Measurements from ENCODE around the gene SH3RF2. TPM values are rescaled to one million over a fixed set of nuclear protein-coding genes. Genes with fewer than 3 reads are reported as not detected.

SH3RF2 gene
- total RNA-seq, 2 experiments from 2014 or later: not detected

- H3K27me3 Mint-ChIP-seq: peaks cover under 1% of the 10 kb centered on the region
- no peaks in the 10 kb centered on the region for H3K4me1 Mint-ChIP-seq
- no peak overlapping the region for H3K27ac Mint-ChIP-seq
- DNase-seq: no peak
- no peak overlapping the region for H3K4me3 Mint-ChIP-seq
- H3K36me3 Mint-ChIP-seq: no peaks in the 10 kb centered on the region
- no peaks in the 10 kb centered on the region for H3K9me3 Mint-ChIP-seq
Measured at GRCh38 chr5:146039420-146039819, 103.0 kb downstream of the SH3RF2 start.

- DNase-seq: no peak
- H3K4me3 Mint-ChIP-seq: no peak overlapping the region
Measured at GRCh38 chr5:146040527-146040926, 104.1 kb downstream of the SH3RF2 start.

GRCh38 chr5:146041180-146041789, 104.9 kb downstream of the SH3RF2 start:
- Mint-ChIP-seq H3K4me1 (no peaks in the 10 kb centered on the region), H3K9me3 (no peaks in the 10 kb centered on the region), H3K36me3 (no peaks in the 10 kb centered on the region), H3K27me3 (no peaks in the 10 kb centered on the region), H3K4me3 (no peak overlapping the region), H3K27ac (no peak overlapping the region)
- DNase-seq: no peak

More at GRCh38 chr5:146040527-146040926, 104.1 kb downstream of the SH3RF2 start:
- Mint-ChIP-seq H3K36me3 (no peaks in the 10 kb centered on the region), H3K27ac (no peak overlapping the region), H3K9me3 (no peaks in the 10 kb centered on the region), H3K27me3 (no peaks in the 10 kb centered on the region), H3K4me1 (no peaks in the 10 kb centered on the region)

DNA sequence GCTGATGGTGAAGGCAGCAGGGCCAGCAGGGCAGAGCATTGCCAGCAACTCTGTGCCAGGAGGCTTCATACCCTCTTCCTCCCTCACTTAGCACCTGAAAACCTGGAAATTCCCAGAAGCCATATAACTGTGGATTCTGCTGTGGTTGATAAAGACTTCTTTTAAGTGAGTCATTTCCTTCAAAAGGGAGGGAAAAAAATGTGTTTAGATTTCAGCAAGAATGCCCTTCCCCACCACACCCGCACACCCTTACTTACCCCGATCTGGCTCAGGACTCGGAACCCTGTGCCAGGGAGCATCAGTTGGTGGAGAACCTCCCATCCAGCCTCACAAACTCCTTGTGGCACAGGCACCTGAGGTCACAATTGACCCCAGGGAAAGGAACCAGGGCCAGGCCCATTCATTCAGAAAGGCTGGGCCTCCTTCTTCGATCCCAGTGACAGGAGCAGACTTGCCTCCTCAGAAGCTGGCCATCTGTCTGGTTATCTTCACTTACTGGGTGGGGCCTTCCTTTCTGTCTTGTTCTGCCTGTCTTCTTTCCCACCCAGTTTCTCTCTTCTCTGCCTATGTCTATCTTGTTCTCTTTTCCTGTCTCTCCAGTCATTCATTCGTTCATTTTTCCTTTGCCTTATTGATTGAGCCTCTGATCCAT, 106.4 kb downstream of the SH3RF2 start:
- H3K27me3 Mint-ChIP-seq: no peaks in the 10 kb centered on the region
- H3K4me3 Mint-ChIP-seq: no peak overlapping the region
- no peaks in the 10 kb centered on the region for H3K36me3 Mint-ChIP-seq
- H3K9me3 Mint-ChIP-seq: no peaks in the 10 kb centered on the region
- H3K4me1 Mint-ChIP-seq: no peaks in the 10 kb centered on the region
- no peak for DNase-seq
- H3K27ac Mint-ChIP-seq: no peak overlapping the region

DNA sequence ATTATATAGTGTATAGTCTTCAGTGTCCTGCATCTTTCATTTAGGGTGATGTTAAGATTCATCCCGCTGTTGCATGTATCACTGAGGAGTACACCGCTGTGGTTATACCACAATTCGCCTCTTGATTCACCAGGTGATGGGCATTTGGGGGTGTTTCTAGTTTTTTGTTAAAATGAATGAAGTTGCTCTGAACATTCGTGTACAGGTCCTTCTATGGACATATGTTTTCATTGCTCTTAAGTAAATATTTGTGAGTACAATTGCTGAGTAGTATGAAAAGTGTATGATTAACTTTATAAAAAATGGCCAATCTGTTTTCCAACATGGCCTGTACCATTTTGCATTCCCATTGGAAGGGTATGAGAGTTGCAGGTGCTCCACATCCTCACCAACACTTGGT, 107.3 kb downstream of the SH3RF2 start:
- Mint-ChIP-seq H3K4me1 (no peaks in the 10 kb centered on the region), H3K9me3 (no peaks in the 10 kb centered on the region), H3K36me3 (no peaks in the 10 kb centered on the region), H3K27me3 (peaks cover 3% of the 10 kb centered on the region), H3K27ac (no peak overlapping the region), H3K4me3 (no peak overlapping the region)
- no peak for DNase-seq

GRCh38 chr5:146047396-146047795, 111.0 kb downstream of the SH3RF2 start:
- Mint-ChIP-seq H3K4me1 (no peaks in the 10 kb centered on the region), H3K9me3 (no peaks in the 10 kb centered on the region), H3K4me3 (no peak overlapping the region), H3K36me3 (no peaks in the 10 kb centered on the region), H3K27me3 (peaks cover 12% of the 10 kb centered on the region), H3K27ac (no peak overlapping the region)
- DNase-seq: no peak

- H3K9me3 Mint-ChIP-seq: no peaks in the 10 kb centered on the region
- no peak overlapping the region for H3K4me3 Mint-ChIP-seq
- peak; percentile 11 for DNase-seq
- peaks cover 12% of the 10 kb centered on the region for H3K27me3 Mint-ChIP-seq
- no peaks in the 10 kb centered on the region for H3K36me3 Mint-ChIP-seq
- H3K27ac Mint-ChIP-seq: no peak overlapping the region
- H3K4me1 Mint-ChIP-seq: no peaks in the 10 kb centered on the region
Measured at GRCh38 chr5:146048994-146049703, 112.8 kb downstream of the SH3RF2 start.

GRCh38 chr5:146049704-146050026, 113.3 kb downstream of the SH3RF2 start:
- Mint-ChIP-seq H3K27me3 (peaks cover 12% of the 10 kb centered on the region), H3K27ac (no peak overlapping the region), H3K9me3 (no peaks in the 10 kb centered on the region), H3K36me3 (no peaks in the 10 kb centered on the region), H3K4me1 (no peaks in the 10 kb centered on the region), H3K4me3 (no peak overlapping the region)
- DNase-seq: no peak

DNA sequence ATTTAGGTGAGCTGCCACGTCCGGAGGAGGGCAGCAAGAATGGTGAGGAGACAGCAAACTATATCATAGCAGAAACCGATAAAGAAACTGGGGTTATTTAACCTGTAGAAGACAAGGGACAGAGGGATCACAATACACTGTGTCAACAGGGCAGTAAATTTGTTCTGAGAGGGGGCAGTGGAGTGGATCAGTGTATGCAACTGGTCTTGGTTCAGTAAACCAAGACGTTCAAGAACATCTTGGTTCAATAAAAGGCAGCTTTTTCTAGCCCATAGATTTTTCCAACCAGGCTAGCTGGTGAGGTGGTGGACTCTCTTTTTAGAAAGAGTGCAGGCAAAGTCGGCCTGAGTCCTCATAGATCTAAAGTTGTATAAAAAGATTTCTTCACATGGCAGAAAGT, 113.7 kb downstream of the SH3RF2 start:
- Mint-ChIP-seq H3K4me3 (no peak overlapping the region), H3K27ac (no peak overlapping the region), H3K27me3 (peaks cover 12% of the 10 kb centered on the region), H3K4me1 (no peaks in the 10 kb centered on the region), H3K9me3 (no peaks in the 10 kb centered on the region), H3K36me3 (no peaks in the 10 kb centered on the region)
- DNase-seq: no peak

DNA sequence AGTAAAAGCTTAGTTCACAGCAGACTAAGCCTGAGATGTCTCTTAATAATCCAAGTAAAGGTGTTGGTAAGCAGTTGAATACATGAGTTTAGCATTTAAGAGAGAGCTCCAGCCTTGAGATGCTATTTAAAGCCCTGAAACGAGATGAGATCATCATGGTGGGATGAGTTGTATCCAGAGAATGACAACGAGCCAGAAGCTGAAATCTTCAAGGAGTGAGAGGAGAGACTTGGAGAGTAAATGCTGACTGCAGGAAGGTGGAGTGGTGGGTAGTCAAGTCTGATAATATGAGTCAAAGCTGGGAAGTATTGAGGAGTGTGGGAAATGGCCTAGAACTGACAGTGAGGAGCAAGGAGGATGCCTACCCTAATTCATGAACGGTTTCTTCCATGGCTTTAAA, 115.3 kb downstream of the SH3RF2 start:
- Mint-ChIP-seq H3K4me3 (no peak overlapping the region), H3K36me3 (no peaks in the 10 kb centered on the region), H3K27ac (no peak overlapping the region), H3K27me3 (peaks cover 12% of the 10 kb centered on the region), H3K4me1 (no peaks in the 10 kb centered on the region), H3K9me3 (no peaks in the 10 kb centered on the region)
- no peak for DNase-seq

DNA sequence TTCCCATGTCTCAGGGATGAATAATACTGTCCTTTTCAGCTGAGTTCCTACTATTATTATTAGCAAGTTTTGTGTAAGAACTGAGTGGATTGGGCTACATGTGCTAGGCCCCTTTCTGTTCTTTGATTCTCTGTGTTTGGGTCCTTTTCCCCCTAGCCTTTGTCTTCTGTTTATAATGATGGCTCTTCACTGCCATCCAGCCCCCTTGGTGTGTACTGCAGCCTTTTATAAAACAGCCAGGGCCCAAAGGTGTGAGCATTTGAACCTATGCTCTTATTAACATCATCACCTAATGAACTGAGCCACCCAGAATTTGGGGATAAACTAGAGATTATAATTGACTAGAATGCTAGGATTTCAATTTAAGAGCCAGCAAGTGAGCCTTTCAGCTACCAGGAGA, 116.4 kb downstream of the SH3RF2 start:
- H3K4me1 Mint-ChIP-seq: no peaks in the 10 kb centered on the region
- no peak overlapping the region for H3K4me3 Mint-ChIP-seq
- DNase-seq: no peak
- H3K36me3 Mint-ChIP-seq: no peaks in the 10 kb centered on the region
- H3K9me3 Mint-ChIP-seq: no peaks in the 10 kb centered on the region
- H3K27me3 Mint-ChIP-seq: peaks cover 12% of the 10 kb centered on the region
- H3K27ac Mint-ChIP-seq: no peak overlapping the region

DNA sequence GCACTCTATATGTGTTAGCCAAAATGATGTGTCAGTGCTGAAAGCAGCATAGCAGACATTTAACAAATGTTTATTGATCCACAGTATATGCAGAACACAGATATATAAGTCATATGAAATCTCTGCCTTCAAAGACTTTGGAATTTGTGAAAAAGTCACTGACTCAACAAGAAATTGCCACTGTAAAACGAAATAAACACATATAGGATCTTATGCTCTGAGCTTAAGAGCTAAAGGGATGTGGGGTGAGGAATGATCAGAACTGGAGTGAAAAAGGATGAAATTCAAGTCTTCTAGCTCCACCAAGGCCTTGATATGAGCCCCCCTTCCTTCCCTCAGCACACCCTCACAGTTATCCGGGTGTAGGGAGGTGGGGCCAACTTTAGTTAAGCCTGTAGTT, 119.1 kb downstream of the SH3RF2 start:
- no peak overlapping the region for H3K27ac Mint-ChIP-seq
- no peak for DNase-seq
- no peaks in the 10 kb centered on the region for H3K36me3 Mint-ChIP-seq
- H3K4me3 Mint-ChIP-seq: no peak overlapping the region
- H3K4me1 Mint-ChIP-seq: no peaks in the 10 kb centered on the region
- H3K9me3 Mint-ChIP-seq: no peaks in the 10 kb centered on the region
- peaks cover 9% of the 10 kb centered on the region for H3K27me3 Mint-ChIP-seq

GRCh38 chr5:146059460-146060220, 123.3 kb downstream of the SH3RF2 start:
- no peak overlapping the region for H3K4me3 Mint-ChIP-seq
- H3K36me3 Mint-ChIP-seq: no peaks in the 10 kb centered on the region
- no peak overlapping the region for H3K27ac Mint-ChIP-seq
- no peaks in the 10 kb centered on the region for H3K9me3 Mint-ChIP-seq
- DNase-seq: no peak
- H3K27me3 Mint-ChIP-seq: peaks cover 9% of the 10 kb centered on the region
- H3K4me1 Mint-ChIP-seq: no peaks in the 10 kb centered on the region

- Mint-ChIP-seq H3K9me3 (no peaks in the 10 kb centered on the region), H3K27ac (no peak overlapping the region), H3K36me3 (no peaks in the 10 kb centered on the region), H3K27me3 (peaks cover 12% of the 10 kb centered on the region), H3K4me1 (no peaks in the 10 kb centered on the region), H3K4me3 (no peak overlapping the region)
- DNase-seq: no peak
Measured at GRCh38 chr5:146060221-146060585, 123.8 kb downstream of the SH3RF2 start.

DNA sequence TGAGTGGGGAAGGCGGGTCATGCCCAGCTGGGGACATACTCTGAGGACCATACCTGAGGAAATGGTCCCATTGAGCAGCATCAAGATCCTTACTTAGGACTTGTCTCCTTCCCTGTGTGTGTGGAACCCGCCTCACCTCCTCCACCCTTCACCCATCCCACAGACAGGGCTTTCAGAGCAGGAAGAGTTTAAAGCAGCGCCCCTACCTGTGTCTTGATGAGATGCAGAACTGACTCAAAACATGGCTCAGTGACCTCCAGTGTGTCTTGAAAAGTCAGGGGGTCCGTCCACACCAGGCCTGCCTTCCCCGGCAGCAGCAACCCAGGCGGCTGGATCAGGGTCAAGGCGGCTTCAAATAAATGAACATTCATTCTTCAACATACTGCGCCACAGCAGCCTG, 130.6 kb downstream of the SH3RF2 start:
- Mint-ChIP-seq H3K4me1 (no peaks in the 10 kb centered on the region), H3K27ac (no peak overlapping the region), H3K36me3 (no peaks in the 10 kb centered on the region), H3K9me3 (no peaks in the 10 kb centered on the region), H3K4me3 (no peak overlapping the region), H3K27me3 (peaks cover 4% of the 10 kb centered on the region)
- no peak for DNase-seq

All from activated naive CD8-positive, alpha-beta T cell treated with anti-CD3 and anti-CD28 coated beads for 36 hours (primary cell).